Parathyroid adenoma (tissue), 2 donors: ENCODE data around the gene EFHD1.

Source experiments
- H2AFZ ChIP-seq: fragments of 300-600 bp; sonication (generic); one replicate; pipeline ENCODE4 v1.7.0; 2017; ENCODE audit warnings: antibody characterized with exemption, mild to moderate bottlenecking
- H3K27ac ChIP-seq: fragments of 300-600 bp; sonication (generic); one replicate; pipeline ENCODE4 v1.7.0; 2017
- H3K27me3 ChIP-seq: fragments of 300-600 bp; sonication (generic); one replicate; pipeline ENCODE4 v1.7.0; 2017; ENCODE audit warnings: low read length; ENCODE audit not compliant: control insufficient read depth, insufficient read depth
- H3K36me3 ChIP-seq: fragments of 300-600 bp; sonication (generic); one replicate; pipeline ENCODE4 v1.7.0; 2017; ENCODE audit warnings: low read length; ENCODE audit not compliant: control insufficient read depth, insufficient read depth
- H3K4me1 ChIP-seq: fragments of 300-600 bp; sonication (generic); one replicate; pipeline ENCODE4 v1.7.0; 2017; ENCODE audit warnings: control low read depth
- H3K4me2 ChIP-seq: fragments of 300-600 bp; sonication (generic); one replicate; pipeline ENCODE4 v1.7.0; 2017; ENCODE audit warnings: low read length
- H3K4me3 ChIP-seq: fragments of 300-600 bp; sonication (generic); one replicate; pipeline ENCODE4 v1.7.0; 2017; ENCODE audit warnings: low read depth, low read length
- H3K79me2 ChIP-seq: fragments of 300-600 bp; sonication (generic); one replicate; pipeline ENCODE4 v1.7.0; 2017; ENCODE audit warnings: control low read depth
- H3K9ac ChIP-seq: fragments of 300-600 bp; sonication (generic); one replicate; pipeline ENCODE4 v1.7.0; 2017; ENCODE audit warnings: mild to moderate bottlenecking
- H3K9me3 ChIP-seq: fragments of 300-600 bp; sonication (generic); one replicate; pipeline ENCODE4 v1.7.0; 2017; ENCODE audit warnings: low read length; ENCODE audit not compliant: control insufficient read depth
- CTCF ChIP-seq: fragments of 300-600 bp; sonication (generic); IDR thresholded peaks from one replicate; pipeline ENCODE4 v1.7.0; 2017; ENCODE audit warnings: antibody characterized with exemption, mild to moderate bottlenecking
- donor health status: primary hyperparathyroidism.

The EFHD1 gene

GRCh38 chr2:232643813-232644347 is 10.5 kb downstream of the EFHD1 start:
- no peak overlapping the region for H3K4me3 ChIP-seq
- no peaks in the 10 kb centered on the region for H3K27me3 ChIP-seq
- no peak for TF ChIP-seq CTCF
- no peaks in the 10 kb centered on the region for H3K9me3 ChIP-seq
- no peak overlapping the region for H2AFZ ChIP-seq
- H3K79me2 ChIP-seq, result no peaks in the 10 kb centered on the region
- H3K36me3 ChIP-seq, result no peaks in the 10 kb centered on the region
- H3K9ac ChIP-seq, result no peak overlapping the region
- H3K4me2 ChIP-seq, result no peak overlapping the region
- H3K27ac ChIP-seq, result no peak overlapping the region
- no peaks in the 10 kb centered on the region for H3K4me1 ChIP-seq

GRCh38 chr2:232645061-232645460 is 11.7 kb downstream of the EFHD1 start:
- Histone ChIP-seq H3K27me3 (no peaks in the 10 kb centered on the region), H3K4me2 (no peak overlapping the region), H3K9me3 (no peaks in the 10 kb centered on the region), H2AFZ (no peak overlapping the region), H3K4me3 (no peak overlapping the region), H3K36me3 (no peaks in the 10 kb centered on the region), H3K79me2 (no peaks in the 10 kb centered on the region), H3K9ac (no peak overlapping the region), H3K27ac (no peak overlapping the region), H3K4me1 (no peaks in the 10 kb centered on the region)
- no peak for TF ChIP-seq CTCF

GRCh38 chr2:232646726-232647125 is 13.3 kb downstream of the EFHD1 start:
- no peak for TF ChIP-seq CTCF
- H3K4me3 ChIP-seq, result no peak overlapping the region
- H3K4me1 ChIP-seq, result no peaks in the 10 kb centered on the region

GRCh38 chr2:232647261-232647660 is 13.9 kb downstream of the EFHD1 start:
- H2AFZ ChIP-seq, result no peak overlapping the region
- H3K27ac ChIP-seq, result no peak overlapping the region
- no peaks in the 10 kb centered on the region for H3K36me3 ChIP-seq
- H3K9me3 ChIP-seq, result no peaks in the 10 kb centered on the region
- no peaks in the 10 kb centered on the region for H3K79me2 ChIP-seq
- no peak overlapping the region for H3K4me3 ChIP-seq
- H3K4me1 ChIP-seq, result no peaks in the 10 kb centered on the region
- H3K27me3 ChIP-seq, result no peaks in the 10 kb centered on the region
- no peak overlapping the region for H3K4me2 ChIP-seq
- no peak overlapping the region for H3K9ac ChIP-seq
- TF ChIP-seq CTCF, result no peak

More at GRCh38 chr2:232646726-232647125, 13.3 kb downstream of the EFHD1 start:
- Histone ChIP-seq H3K79me2 (no peaks in the 10 kb centered on the region), H3K9me3 (no peaks in the 10 kb centered on the region), H3K27ac (no peak overlapping the region), H3K9ac (no peak overlapping the region), H2AFZ (no peak overlapping the region), H3K4me2 (no peak overlapping the region), H3K36me3 (no peaks in the 10 kb centered on the region), H3K27me3 (no peaks in the 10 kb centered on the region)

GRCh38 chr2:232649033-232649432 is 15.6 kb downstream of the EFHD1 start:
- Histone ChIP-seq H2AFZ (no peak overlapping the region), H3K36me3 (no peaks in the 10 kb centered on the region), H3K79me2 (no peaks in the 10 kb centered on the region), H3K27ac (no peak overlapping the region), H3K4me3 (no peak overlapping the region), H3K4me1 (no peaks in the 10 kb centered on the region), H3K9me3 (no peaks in the 10 kb centered on the region), H3K4me2 (no peak overlapping the region), H3K9ac (no peak overlapping the region), H3K27me3 (no peaks in the 10 kb centered on the region)
- no peak for TF ChIP-seq CTCF
